CD4-positive, alpha-beta T cell treated with Interferon alpha-2 for 1 hour (primary cell): ENCODE results near the gene SLC12A5.
"Not testable (repeated sequence)": the region's sequence is repeated elsewhere in the genome, so short reads cannot be mapped to it uniquely, and the experiment has no call there.

ENCODE experiments used
- DNase-seq, 2 donors: peaks; one replicate each; pipeline ENCODE4 v3.0.0-alpha.2; 2020 to 2022

The SLC12A5 gene

DNA sequence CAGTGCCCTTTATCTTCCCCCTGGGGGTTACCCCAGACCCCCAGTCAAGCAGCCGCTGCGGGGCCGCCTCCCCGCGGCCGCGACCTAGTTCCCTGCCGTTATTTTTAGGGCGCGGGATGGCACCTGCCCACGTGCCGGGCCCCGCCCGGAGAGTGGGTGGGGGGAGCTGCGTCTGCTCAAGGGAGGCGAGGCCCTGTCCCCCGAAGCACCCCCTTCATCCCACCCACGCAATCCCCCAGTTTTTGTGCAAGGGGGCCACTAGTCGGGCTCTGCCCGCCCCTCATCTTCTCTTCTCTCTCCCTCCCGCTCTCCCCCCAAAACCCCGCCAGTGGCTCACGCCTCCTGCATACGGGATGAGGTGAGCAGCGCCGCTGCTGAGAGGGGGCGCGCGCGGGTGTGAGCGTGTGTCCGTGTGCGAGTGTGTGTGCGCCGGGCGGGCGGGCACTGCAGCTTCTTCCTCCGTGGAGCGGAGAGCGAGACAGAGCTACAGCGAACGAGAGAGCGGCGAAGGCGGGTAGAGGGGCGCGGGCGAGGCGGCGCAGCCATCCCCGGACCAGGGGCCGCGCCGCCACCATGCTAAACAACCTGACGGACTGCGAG, at the start of gene SLC12A5:
Gene SLC12A5, plus strand, starts transcription at position 444 of the 600 bp plus-strand sequence. Its CDS starts 130 bp downstream, at position 574.
- DNase-seq: no peak

DNA sequence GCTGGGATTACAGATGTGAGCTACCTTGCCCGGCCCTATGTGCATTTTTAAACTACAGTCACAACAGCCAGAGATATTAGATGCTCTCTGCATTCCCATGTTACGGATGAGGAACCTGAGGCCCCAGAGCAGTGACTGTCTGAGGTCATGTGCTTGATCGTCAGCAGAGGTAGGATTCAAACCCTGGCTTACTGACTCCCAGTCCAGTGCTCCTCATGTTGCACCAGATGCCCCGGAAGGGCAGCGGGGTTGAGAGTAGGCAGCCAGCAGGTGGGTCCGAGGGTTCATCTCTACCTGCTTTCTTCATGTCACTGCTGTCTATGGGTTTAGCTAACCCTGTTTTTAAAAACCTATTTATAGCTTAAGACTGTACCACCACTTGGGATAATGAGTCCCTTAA, 47.8 kb upstream of the SLC12A5 start:
- DNase-seq: no peak

DNA sequence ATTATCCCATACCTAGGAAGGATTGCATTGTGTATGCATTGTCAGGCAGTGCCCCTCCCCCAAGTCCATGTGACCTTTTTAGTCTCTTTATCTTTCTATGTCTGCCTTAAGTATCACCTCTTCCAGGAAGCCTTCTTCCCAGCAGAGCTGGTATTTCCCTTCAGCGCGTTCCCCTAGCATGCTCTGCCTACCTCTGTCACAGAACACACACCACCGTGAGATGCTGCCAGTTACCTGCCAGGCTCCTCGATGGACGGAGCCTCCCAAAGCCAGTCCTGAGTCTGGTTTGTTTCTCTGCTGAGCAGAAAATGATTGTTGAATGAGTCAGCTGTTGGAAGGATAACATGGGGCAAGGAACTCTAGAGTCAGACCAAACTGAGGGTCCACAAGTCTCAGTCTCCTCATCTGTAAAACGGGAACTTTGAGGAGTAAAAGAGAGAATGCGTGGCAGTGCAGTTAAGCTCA, 45.7 kb upstream of the SLC12A5 start:
- DNase-seq: no peak

DNA sequence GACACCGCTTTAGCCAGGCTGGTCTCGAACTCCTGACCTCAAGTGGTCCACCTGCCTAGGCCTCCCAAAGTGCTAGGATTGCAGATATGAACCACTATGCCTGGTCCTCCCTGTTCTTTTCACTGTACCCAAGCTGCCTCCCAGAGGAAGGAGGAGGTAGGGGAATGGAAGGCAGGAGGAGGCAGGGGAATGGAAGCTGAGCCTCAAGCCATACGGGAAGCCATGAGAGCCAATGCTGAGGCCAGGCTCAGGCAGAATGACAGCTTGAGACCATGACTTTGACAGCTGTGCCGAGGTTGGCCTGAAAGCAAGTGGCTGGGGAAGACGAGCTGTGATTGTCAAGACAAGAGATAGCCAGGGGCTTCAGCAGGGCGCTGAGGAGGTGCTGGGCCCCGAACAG, 43.4 kb upstream of the SLC12A5 start:
- DNase-seq: no peak

- DNase-seq: peak; percentile 74 to 78
These were observed 41.8 kb upstream of the SLC12A5 start for GRCh38 chr20:45987108-45987780.

- DNase-seq: not testable (repeated sequence)
These were observed 40.2 kb upstream of the SLC12A5 start for GRCh38 chr20:45988830-45989229.

DNA sequence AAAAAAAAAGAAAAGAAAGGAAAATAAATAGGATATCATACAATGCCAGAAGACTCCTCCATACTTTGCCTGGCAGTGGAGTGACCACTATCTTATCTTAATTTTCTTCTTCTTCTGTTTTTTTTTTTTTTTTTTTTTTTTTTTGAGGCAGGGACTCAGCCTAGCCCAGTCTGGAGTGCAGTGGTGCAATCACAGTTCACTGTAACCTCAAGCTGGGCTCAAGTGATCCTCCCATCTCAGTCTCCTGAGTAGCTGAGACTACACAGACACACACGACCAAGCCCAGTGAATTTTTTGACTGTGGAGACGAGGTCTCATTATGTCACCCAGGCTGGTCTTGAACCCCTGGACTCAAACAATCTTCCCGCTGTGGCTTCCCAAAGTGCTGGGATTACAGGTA, 37.4 kb upstream of the SLC12A5 start:
- no peak for DNase-seq

- DNase-seq: peak in 1 of 2 donors; percentile 30
These were observed 35.6 kb upstream of the SLC12A5 start for GRCh38 chr20:45993197-45993951.

- no peak for DNase-seq
These were observed 34.1 kb upstream of the SLC12A5 start for GRCh38 chr20:45994761-45995493.

DNA sequence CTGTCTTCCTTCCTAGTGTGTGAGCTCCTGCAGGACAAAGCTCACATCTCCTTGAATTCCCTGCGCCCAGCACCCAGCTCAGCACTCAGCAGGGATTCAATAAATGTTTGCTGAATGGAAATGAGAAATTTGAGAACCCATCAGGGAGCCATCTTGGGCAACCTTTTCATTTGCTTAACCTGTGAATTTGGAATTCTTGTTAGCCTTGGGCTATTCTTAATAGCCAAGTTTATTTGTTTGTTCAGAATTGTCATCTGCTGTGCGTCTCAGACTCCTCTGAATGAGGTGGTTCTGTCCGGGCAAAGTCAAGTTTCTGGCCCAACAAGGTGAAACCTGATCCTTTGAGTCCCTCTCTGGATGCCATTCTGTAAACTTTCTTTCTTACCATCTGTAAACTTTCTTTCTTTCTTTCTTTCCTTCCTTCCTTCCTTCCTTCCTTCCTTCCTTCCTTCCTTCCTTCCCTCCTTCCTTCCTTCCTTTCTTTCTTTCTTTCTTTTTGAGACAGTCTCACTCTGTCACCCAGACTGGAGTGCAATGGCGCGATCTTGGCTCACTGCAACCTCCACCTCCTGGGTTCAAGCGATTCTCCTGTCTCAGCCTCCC, 33.4 kb upstream of the SLC12A5 start:
- DNase-seq: not testable (repeated sequence)

- DNase-seq: no peak
These were observed 31.8 kb upstream of the SLC12A5 start for GRCh38 chr20:45997187-45997586.

- peak in 1 of 2 donors; percentile 54 for DNase-seq
These were observed 30.7 kb upstream of the SLC12A5 start for GRCh38 chr20:45998337-45998736.

DNA sequence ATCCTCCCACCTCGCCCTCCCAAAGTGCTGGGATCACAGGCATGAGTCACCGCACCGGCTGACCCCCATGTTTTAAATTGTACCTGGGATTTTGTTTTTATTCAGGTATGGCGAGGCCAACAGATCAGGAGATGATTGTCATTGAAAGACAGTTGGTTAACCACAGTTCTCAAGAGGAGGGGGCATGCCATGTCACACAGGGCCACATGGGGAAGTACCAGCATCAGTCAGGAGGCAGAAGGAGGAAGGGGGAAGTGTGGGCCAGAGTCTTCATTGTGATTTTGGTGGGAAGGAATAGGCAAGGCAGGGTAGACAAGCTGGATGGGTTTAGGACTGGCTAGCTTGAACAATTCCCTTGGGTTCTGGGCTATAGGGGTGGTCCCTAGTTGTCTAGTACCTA, 30.3 kb upstream of the SLC12A5 start:
- DNase-seq: peak in 1 of 2 donors; percentile 31

DNA sequence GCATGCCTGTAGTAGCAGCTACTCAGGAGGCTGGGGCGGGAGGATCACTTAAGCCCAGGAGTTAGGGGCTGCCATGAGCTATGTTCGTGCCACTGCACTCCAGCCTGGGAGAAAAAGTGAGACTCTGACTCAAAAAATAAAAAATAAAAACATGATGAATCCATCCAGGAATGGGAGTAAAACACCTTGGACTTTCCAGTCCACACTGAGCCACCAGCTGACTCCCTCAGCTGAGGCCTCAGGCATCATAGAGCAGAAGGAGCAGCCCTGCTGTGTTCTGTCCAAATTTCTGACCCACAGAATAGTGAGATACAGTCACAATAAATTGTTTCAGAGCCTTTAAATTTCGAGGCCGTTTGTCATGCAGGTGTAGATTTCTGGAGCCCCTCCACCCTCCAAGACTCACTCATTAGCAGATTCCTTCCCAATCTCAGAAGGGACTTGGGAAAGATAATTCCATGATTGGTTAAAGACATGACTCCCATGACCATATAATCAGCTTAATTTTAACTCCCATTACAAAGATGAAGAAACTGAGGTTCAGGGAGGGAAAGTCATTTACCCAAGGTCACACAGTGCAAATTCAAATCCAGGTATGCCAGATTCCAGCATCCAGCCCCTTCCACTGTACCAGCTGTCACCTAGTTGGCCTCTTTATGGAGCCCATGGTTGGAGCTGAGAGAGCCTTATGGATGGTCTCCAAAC, 29.3 kb upstream of the SLC12A5 start:
- DNase-seq: no peak

- DNase-seq: no peak
These were observed 28.6 kb upstream of the SLC12A5 start for GRCh38 chr20:46000262-46000996.

- no peak for DNase-seq
These were observed 27.5 kb upstream of the SLC12A5 start for GRCh38 chr20:46001498-46001897.

DNA sequence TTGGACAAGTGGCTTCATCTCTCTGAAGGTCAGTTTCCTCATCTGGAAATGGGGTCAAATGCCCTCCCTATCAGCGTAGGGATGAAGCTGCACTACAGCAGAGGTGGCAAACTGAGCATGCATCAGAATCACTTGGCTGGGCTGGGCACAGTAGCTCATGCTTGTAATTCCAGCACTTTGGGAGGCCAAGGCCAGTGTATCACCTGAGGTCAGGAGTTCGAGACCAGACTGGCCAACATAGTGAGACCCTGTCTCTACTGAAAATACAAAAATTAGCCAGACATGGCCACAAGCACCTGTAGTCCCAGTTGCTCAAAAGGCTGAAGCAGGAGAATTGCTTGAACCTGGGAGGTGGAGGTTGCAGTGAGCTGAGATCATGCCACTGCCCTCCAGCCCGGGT, 27.0 kb upstream of the SLC12A5 start:
- no peak for DNase-seq

GRCh38 chr20:46004187-46004586, 24.8 kb upstream of the SLC12A5 start:
- DNase-seq: no peak

DNA sequence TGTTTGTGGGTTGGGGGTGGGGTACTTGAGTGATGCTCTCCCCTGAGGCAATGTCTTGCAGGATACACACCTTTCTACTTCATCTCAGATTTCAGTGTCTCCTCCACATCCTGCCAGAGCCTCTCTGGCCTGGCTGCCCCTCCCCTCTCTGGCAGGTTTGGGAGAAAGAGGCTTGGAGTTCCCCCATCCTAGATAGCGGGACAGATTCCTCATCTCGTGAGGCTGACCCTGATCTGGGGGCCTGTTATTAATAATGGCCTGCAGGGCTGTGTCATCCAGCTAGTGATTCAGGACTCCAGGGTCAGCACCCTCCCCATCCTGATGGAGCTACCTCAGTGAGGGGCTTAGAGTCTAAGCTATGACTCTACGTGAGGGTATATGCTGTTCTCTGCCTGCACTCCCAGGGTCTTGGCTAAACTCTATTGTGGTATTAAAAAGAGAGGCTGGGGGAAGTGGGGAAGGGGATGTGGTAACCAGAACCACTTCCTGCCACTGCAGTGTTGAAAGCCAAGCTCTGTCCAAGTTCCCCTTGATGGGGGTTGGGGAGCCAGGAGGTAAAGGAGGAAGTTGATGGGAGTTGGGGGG, 24.0 kb upstream of the SLC12A5 start:
- DNase-seq: peak; percentile 56 to 62

DNA sequence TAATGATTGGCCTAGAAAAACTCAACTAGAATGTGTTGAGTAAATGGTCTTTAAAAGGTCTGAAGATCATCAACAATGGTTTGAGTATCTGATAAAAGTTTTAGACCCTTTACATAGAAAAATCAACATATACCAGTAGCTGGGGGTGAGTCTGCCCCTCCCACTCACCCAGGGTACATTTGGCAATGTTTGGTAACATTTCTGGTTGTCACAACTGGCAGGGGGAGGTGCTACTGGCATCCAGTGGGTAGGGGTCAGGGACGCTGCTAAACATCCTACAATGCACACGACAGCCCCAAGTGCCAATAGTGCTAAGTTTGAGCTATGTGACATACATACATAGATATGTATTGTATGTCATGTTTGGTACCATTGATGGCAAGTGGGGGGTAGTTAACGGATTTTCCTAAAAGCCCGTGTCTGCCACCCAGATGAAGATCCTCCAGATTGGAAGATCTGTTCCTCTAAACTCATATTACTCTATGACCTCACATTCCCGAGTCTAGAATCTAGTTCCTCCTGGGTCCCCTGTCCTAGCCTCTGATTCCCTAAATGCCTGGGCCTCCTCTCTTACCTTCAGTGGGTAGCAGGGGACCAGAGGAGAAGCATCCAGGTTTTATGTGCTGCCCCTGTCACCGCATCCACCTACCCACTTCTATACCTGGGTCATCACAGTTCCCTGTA, 22.9 kb upstream of the SLC12A5 start:
- no peak for DNase-seq
